Neural progenitor cell (in vitro differentiated cells): ENCODE data around the gene FRS3. TPM values are rescaled to one million over a fixed set of nuclear protein-coding genes. Genes with fewer than 3 reads are reported as not detected.
"Not testable (repeated sequence)": the region's sequence is repeated elsewhere in the genome, so short reads cannot be mapped to it uniquely, and the experiment has no call there.

Experiments used
- DNase-seq: peaks from one replicate; pipeline ENCODE4 v3.0.0-alpha.2; 2016; ENCODE audit warnings: low spot score
- H2AFZ ChIP-seq: fragments of 200-600 bp; sonication (generic); replicated peaks from 2 replicates; pipeline ENCODE4 v1.6.1; 2016; ENCODE audit warnings: antibody characterized with exemption
- H3F3A ChIP-seq: fragments of 200-600 bp; sonication (generic); 2 replicates; pipeline ENCODE4 v1.6.1; 2016; ENCODE audit warnings: antibody characterized with exemption, low read depth
- H3K27ac ChIP-seq: fragments of 200-600 bp; sonication (generic); 2 replicates; pipeline ENCODE4 v1.5.1; 2016; ENCODE audit warnings: mild to moderate bottlenecking
- H3K27me3 ChIP-seq: fragments of 200-600 bp; sonication (generic); 2 replicates; pipeline ENCODE4 v1.6.1; 2016; ENCODE audit warnings: mild to moderate bottlenecking, moderate library complexity
- H3K36me3 ChIP-seq: fragments of 200-600 bp; sonication (generic); 2 replicates; pipeline ENCODE4 v1.5.1; 2016
- H3K4me1 ChIP-seq: fragments of 200-600 bp; sonication (generic); 2 replicates; pipeline ENCODE4 v1.6.1; 2016; ENCODE audit warnings: mixed run types
- H3K4me2 ChIP-seq: fragments of 200-600 bp; sonication (generic); 2 replicates; pipeline ENCODE4 v1.6.1; 2016
- H3K4me3 ChIP-seq: fragments of 200-600 bp; sonication (generic); 2 replicates; pipeline ENCODE4 v1.5.1; 2016
- H3K79me2 ChIP-seq: fragments of 200-600 bp; sonication (generic); 2 replicates; pipeline ENCODE4 v1.6.1; 2016; ENCODE audit warnings: low read depth
- H3K9ac ChIP-seq: fragments of 200-600 bp; sonication (generic); 2 replicates; pipeline ENCODE4 v1.6.1; 2016
- H3K9me3 ChIP-seq: fragments of 200-600 bp; sonication (generic); 2 replicates; pipeline ENCODE4 v1.5.1; 2016; ENCODE audit warnings: low read depth
- H4K20me1 ChIP-seq: fragments of 200-600 bp; sonication (generic); 2 replicates; pipeline ENCODE4 v1.6.1; 2016; ENCODE audit warnings: low read depth
- H3K27ac Mint-ChIP-seq: 3 replicates; pipeline ENCODE4 v1.8.0; 2021; ENCODE audit warnings: mixed read lengths
- H3K27me3 Mint-ChIP-seq: 2 replicates; pipeline ENCODE4 v1.8.0; 2022; ENCODE audit warnings: low read depth, mild to moderate bottlenecking, inconsistent platforms, moderate library complexity, mixed read lengths; ENCODE audit not compliant: insufficient read depth
- H3K36me3 Mint-ChIP-seq: 3 replicates; pipeline ENCODE4 v1.8.0; 2021; ENCODE audit warnings: mixed read lengths
- H3K4me1 Mint-ChIP-seq: 3 replicates; pipeline ENCODE4 v1.8.0; 2021; ENCODE audit warnings: mixed read lengths
- H3K4me3 Mint-ChIP-seq: 3 replicates; pipeline ENCODE4 v1.8.0; 2021; ENCODE audit warnings: mild to moderate bottlenecking, moderate library complexity, mixed read lengths
- H3K9me3 Mint-ChIP-seq: 3 replicates; pipeline ENCODE4 v1.8.0; 2020; ENCODE audit warnings: mixed read lengths
- CTCF ChIP-seq: fragments of 200-600 bp; sonication (generic); IDR thresholded peaks from 2 replicates; pipeline ENCODE4 v1.5.1; 2017; ENCODE audit warnings: antibody characterized with exemption, mild to moderate bottlenecking
- EZH2 ChIP-seq: fragments of 200-600 bp; sonication (generic); IDR thresholded peaks from 2 replicates; pipeline ENCODE4 v1.6.1; 2017; ENCODE audit warnings: antibody characterized with exemption, mild to moderate bottlenecking, moderate library complexity
- EZH2phosphoT487 ChIP-seq: fragments of 200-600 bp; sonication (generic); IDR thresholded peaks from 2 replicates; pipeline ENCODE4 v1.6.1; 2017; ENCODE audit warnings: antibody characterized with exemption
- total RNA-seq: library from RNA; depleted of rRNA; stranded (reverse); fragments of >200 nt; gene quantifications from 2 replicates; pipeline ENCODE4 v1.2.3, GENCODE V29; 2015; ENCODE audit warnings: low replicate concordance

Gene FRS3
- total RNA-seq, 1 donor from 2014 or later: 1.9 TPM

GRCh38 chr6:41815587-41815986, 35.9 kb upstream of the FRS3 start:
- Histone ChIP-seq H3K79me2 (peaks cover 7% of the 10 kb centered on the region), H2AFZ (no peak overlapping the region), H3K36me3 (no peaks in the 10 kb centered on the region), H3K27me3 (no peaks in the 10 kb centered on the region), H3K27ac (no peak overlapping the region), H3K4me3 (no peak overlapping the region), H3K9me3 (no peaks in the 10 kb centered on the region), H4K20me1 (peaks cover 8% of the 10 kb centered on the region), H3K4me2 (no peak overlapping the region), H3F3A (no peaks in the 10 kb centered on the region), H3K9ac (no peak overlapping the region), H3K4me1 (no peaks in the 10 kb centered on the region)
- Mint-ChIP-seq H3K4me1 (peaks cover 9% of the 10 kb centered on the region), H3K9me3 (no peaks in the 10 kb centered on the region), H3K36me3 (no peaks in the 10 kb centered on the region), H3K4me3 (no peak overlapping the region), H3K27ac (no peak overlapping the region), H3K27me3 (no peaks in the 10 kb centered on the region)
- TF ChIP-seq EZH2 (no peak), EZH2phosphoT487 (no peak), CTCF (no peak)
- no peak for DNase-seq

- H3K27me3 Mint-ChIP-seq: no peaks in the 10 kb centered on the region
- Histone ChIP-seq H3K27ac (no peak overlapping the region), H4K20me1 (peaks cover 2% of the 10 kb centered on the region), H3K4me1 (no peaks in the 10 kb centered on the region), H3K9me3 (no peaks in the 10 kb centered on the region), H3K79me2 (peaks cover 7% of the 10 kb centered on the region), H3K27me3 (no peaks in the 10 kb centered on the region), H3K4me2 (no peak overlapping the region), H2AFZ (no peak overlapping the region), H3K4me3 (no peak overlapping the region), H3K9ac (no peak overlapping the region), H3K36me3 (no peaks in the 10 kb centered on the region), H3F3A (no peaks in the 10 kb centered on the region)
- DNase-seq: no peak
- TF ChIP-seq EZH2 (no peak), CTCF (no peak), EZH2phosphoT487 (no peak)
- H3K9me3 Mint-ChIP-seq: no peaks in the 10 kb centered on the region
- no peak overlapping the region for H3K4me3 Mint-ChIP-seq
- H3K36me3 Mint-ChIP-seq: no peaks in the 10 kb centered on the region
- H3K4me1 Mint-ChIP-seq: peaks cover 9% of the 10 kb centered on the region
- H3K27ac Mint-ChIP-seq: no peak overlapping the region
Measured at GRCh38 chr6:41814629-41815028, 34.9 kb upstream of the FRS3 start.

- Mint-ChIP-seq H3K27ac (no peak overlapping the region), H3K36me3 (no peaks in the 10 kb centered on the region), H3K27me3 (no peaks in the 10 kb centered on the region), H3K9me3 (no peaks in the 10 kb centered on the region), H3K4me3 (no peak overlapping the region), H3K4me1 (peaks cover 9% of the 10 kb centered on the region)
- H3K36me3 ChIP-seq: no peaks in the 10 kb centered on the region
- no peaks in the 10 kb centered on the region for H3K4me1 ChIP-seq
- DNase-seq: no peak
- H3K9me3 ChIP-seq: no peaks in the 10 kb centered on the region
- H3K27me3 ChIP-seq: no peaks in the 10 kb centered on the region
- no peaks in the 10 kb centered on the region for H4K20me1 ChIP-seq
- H3K9ac ChIP-seq: no peak overlapping the region
- no peak overlapping the region for H3K4me2 ChIP-seq
- no peak overlapping the region for H2AFZ ChIP-seq
- H3K79me2 ChIP-seq: peaks cover 7% of the 10 kb centered on the region
- no peak overlapping the region for H3K4me3 ChIP-seq
- H3F3A ChIP-seq: no peaks in the 10 kb centered on the region
- H3K27ac ChIP-seq: no peak overlapping the region
- TF ChIP-seq EZH2phosphoT487 (no peak), EZH2 (no peak), CTCF (no peak)
Measured at GRCh38 chr6:41813956-41814355, 34.3 kb upstream of the FRS3 start.

GRCh38 chr6:41813469-41813868, 33.8 kb upstream of the FRS3 start:
- H3K27me3 ChIP-seq: no peaks in the 10 kb centered on the region
- no peaks in the 10 kb centered on the region for H3K36me3 ChIP-seq
- no peak for DNase-seq
- H3K4me1 ChIP-seq: no peaks in the 10 kb centered on the region
- no peak overlapping the region for H3K27ac ChIP-seq
- H3K9me3 ChIP-seq: no peaks in the 10 kb centered on the region
- no peak overlapping the region for H3K4me2 ChIP-seq
- H3K4me3 ChIP-seq: no peak overlapping the region
- no peaks in the 10 kb centered on the region for H3K36me3 Mint-ChIP-seq
- no peak overlapping the region for H3K9ac ChIP-seq
- no peak for TF ChIP-seq CTCF
- no peak for TF ChIP-seq EZH2
- TF ChIP-seq EZH2phosphoT487: no peak
- H3K4me3 Mint-ChIP-seq: no peak overlapping the region
- H3K9me3 Mint-ChIP-seq: no peaks in the 10 kb centered on the region
- no peaks in the 10 kb centered on the region for H3F3A ChIP-seq
- H3K79me2 ChIP-seq: peaks cover 7% of the 10 kb centered on the region
- no peaks in the 10 kb centered on the region for H4K20me1 ChIP-seq
- no peaks in the 10 kb centered on the region for H3K27me3 Mint-ChIP-seq
- no peak overlapping the region for H2AFZ ChIP-seq
- peaks cover 6% of the 10 kb centered on the region for H3K4me1 Mint-ChIP-seq
- no peak overlapping the region for H3K27ac Mint-ChIP-seq

- not testable (repeated sequence) for H3F3A ChIP-seq, H4K20me1 ChIP-seq, H3K27ac Mint-ChIP-seq, H3K27me3 Mint-ChIP-seq, H3K27me3 ChIP-seq, H3K79me2 ChIP-seq, H3K9me3 ChIP-seq, H3K9me3 Mint-ChIP-seq, H3K4me3 Mint-ChIP-seq, H3K4me1 ChIP-seq, H3K36me3 Mint-ChIP-seq, H2AFZ ChIP-seq, H3K36me3 ChIP-seq, H3K9ac ChIP-seq, H3K27ac ChIP-seq, H3K4me3 ChIP-seq, DNase-seq, H3K4me2 ChIP-seq, H3K4me1 Mint-ChIP-seq
Measured at GRCh38 chr6:41811946-41812345, 32.2 kb upstream of the FRS3 start.
